NCI-H1092 (cell line): ENCODE results near the gene SINHCAF.
"Not testable (repeated sequence)": the region's sequence is repeated elsewhere in the genome, so short reads cannot be mapped to it uniquely, and the experiment has no call there.

Source experiments
- DNase-seq: peaks from one replicate; lab custom pipeline; 2025; lab: John Stamatoyannopoulos, UW

Gene SINHCAF

GRCh38 chr12:31261744-31262143 lies 64.2 kb downstream of the SINHCAF start:
- no peak for DNase-seq

- DNase-seq = no peak
Observed at GRCh38 chr12:31260840-31261239, 65.1 kb downstream of the SINHCAF start.

- no peak for DNase-seq
Observed at GRCh38 chr12:31259136-31259886, 66.6 kb downstream of the SINHCAF start.

GRCh38 chr12:31257784-31258183 lies 68.2 kb downstream of the SINHCAF start:
- DNase-seq = no peak

GRCh38 chr12:31251707-31252611 lies 74.0 kb downstream of the SINHCAF start:
- DNase-seq = not testable (repeated sequence)

GRCh38 chr12:31250179-31250578 lies 75.8 kb downstream of the SINHCAF start:
- DNase-seq = no peak

- DNase-seq = no peak
Observed at GRCh38 chr12:31249356-31249755, 76.6 kb downstream of the SINHCAF start.

- DNase-seq = no peak
Observed at GRCh38 chr12:31248815-31249214, 77.1 kb downstream of the SINHCAF start.

- DNase-seq = no peak
Observed at GRCh38 chr12:31248337-31248736, 77.6 kb downstream of the SINHCAF start.

GRCh38 chr12:31246470-31246850 lies 79.5 kb downstream of the SINHCAF start:
- DNase-seq = no peak

- no peak for DNase-seq
Observed at GRCh38 chr12:31245822-31246469, 80.0 kb downstream of the SINHCAF start.

GRCh38 chr12:31242418-31242817 lies 83.5 kb downstream of the SINHCAF start:
- DNase-seq = not testable (repeated sequence)

- peak; percentile 66 for DNase-seq
Observed at GRCh38 chr12:31238764-31239387, 87.1 kb downstream of the SINHCAF start.

GRCh38 chr12:31238333-31238732 lies 87.6 kb downstream of the SINHCAF start:
- not testable (repeated sequence) for DNase-seq

GRCh38 chr12:31236998-31237637 lies 88.8 kb downstream of the SINHCAF start:
- no peak for DNase-seq

GRCh38 chr12:31235868-31236395 lies 90.0 kb downstream of the SINHCAF start:
- DNase-seq = no peak

- DNase-seq = peak; percentile 88
Observed at GRCh38 chr12:31234955-31235867, 90.7 kb downstream of the SINHCAF start.

GRCh38 chr12:31234053-31234840 lies 91.7 kb downstream of the SINHCAF start:
- peak; percentile 50 for DNase-seq

GRCh38 chr12:31233061-31233730 lies 92.8 kb downstream of the SINHCAF start:
- DNase-seq = no peak
